A549 treated with DMSO at 1 μM for 4 hours (cell line): ENCODE data around the gene WBP2. TPM values are rescaled to one million over a fixed set of nuclear protein-coding genes. Genes with fewer than 3 reads are reported as not detected.

Experiments used
- total RNA-seq: library from RNA; stranded (reverse); fragments of 200-300 nt; extraction: Qiagen RNA extraction; gene quantifications from 5 replicates; pipeline ENCODE4 v1.2.3, GENCODE V29; 2022; ENCODE audit warnings: low read depth

WBP2 gene
- total RNA-seq: 83.1 to 105 TPM (median 92.2 TPM) in 5 replicates

DNA sequence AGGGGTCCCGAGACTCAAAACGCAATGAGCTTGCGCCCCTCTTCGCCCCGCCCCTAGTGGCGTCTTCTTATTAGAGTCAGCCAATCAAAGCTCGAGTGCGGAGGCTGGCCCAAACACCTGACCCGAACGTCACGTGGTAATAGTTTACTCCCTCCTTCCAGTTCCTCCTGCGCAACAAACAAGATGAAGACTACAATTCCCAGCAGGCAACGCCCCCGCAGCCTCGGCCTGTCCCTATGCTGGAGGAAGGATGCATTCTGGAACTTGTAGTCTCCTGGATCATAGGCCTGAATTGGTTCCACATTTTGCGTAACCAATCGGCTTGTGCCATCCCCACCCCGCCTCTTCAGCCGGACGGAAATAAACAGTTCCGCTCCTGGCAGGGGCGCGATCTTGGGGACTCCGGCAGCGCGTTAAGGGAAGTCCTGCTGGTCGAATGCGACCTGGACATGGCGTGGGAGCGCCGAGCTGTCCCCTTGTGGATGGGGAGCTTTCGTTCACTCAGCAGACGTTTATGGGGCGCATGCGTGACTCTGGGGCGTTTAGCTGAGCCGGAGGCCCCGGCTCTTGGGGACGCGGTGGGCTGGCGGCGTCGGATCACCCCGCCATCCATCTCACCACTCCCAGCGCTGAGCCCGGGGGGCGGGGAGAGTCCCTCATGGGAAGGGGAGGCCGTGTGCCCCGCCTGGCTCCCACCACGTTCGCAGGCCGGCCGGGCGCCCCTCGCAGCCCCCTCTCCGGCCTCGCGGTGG is at the start of gene WBP2:
WBP2 (minus strand) TSS at position 26 of the 752 bp plus-strand sequence. CDS start 38 bp downstream, outside the sequence.

DNA sequence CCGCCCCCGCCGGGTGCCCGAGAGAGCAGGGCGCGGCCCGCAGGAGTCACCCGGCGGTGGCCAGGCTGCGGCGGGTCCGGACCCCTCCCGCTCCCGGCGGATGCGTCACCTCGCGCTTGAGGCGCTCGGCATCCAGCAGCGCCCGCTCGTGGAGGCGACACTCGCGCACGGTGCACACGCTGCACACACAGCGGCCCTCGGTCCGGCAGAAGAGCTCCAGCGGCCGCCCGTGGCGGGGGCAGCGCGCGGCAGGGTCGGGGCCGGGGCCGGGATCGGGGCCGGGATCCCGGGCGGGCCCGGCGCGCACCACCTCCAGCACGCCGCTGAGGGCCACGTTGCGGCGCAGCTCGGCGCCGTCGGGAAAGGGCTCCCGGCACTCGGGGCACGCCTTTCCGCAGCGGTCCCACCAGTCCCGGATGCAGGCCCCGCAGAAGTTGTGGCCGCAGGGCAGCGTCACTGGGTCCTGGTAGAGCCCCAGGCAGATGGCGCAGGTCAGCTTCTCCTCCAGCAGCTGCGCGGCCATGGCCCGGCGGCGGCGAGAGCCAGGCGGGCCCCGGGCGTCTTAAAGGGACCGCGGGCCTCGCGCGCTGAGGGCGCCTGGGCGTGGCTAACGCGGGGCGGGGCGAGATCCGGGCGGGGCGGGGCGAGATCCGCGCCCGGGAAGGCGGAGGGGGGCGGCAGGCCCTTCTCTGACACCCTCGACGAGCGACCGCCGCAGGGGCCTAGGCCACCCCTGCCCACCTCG is 41.5 kb upstream of the WBP2 start, which contains the start of gene TRIM65:
TRIM65 (minus strand) TSS at position 537 of the 745 bp plus-strand sequence; CDS start at position 523, 14 bp downstream.

DNA sequence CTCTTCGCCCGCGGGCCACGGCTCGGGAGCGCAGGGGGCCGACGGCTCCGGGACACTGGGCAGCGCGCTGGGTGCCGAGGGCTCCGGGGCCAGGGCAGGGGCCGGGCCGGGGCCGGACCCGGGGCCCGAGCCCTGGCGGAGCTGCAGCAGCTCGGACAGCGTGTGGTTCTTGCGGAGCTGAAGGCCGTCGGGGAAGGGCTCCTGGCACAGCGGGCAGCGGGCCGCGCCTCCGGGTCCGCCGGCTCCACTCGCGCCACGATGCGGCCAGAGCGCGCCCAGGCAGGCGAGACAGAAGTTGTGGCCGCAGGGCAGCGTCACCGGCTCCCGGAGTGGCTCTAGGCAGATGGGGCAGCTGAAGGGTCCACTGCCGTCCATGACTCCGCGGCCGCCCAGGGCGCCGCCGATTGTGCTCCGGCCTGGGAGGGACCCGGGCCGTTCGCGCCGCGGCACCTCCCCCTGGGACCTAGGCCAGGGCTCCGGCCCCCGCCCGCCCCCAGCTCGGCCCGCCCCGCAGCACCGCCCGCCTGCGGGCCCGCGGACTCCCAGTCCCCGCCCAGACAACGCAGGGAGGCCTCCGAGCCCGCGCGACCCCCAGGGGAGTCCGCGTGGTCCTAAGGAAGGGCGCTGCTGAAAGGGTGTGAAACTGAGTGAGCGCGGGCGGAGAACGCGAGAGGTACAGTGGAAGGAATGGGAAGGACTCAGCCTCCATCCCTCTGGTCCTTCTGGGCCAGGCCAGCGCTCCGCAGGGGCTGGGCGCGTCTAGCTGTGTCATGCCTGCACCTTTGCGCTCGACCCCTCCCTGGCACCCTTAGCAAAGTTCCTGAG is 23.3 kb upstream of the WBP2 start, which contains the start of gene TRIM47:
TRIM47 (minus strand) TSS at position 408 of the 825 bp plus-strand sequence; CDS start at position 375, 33 bp downstream.

DNA sequence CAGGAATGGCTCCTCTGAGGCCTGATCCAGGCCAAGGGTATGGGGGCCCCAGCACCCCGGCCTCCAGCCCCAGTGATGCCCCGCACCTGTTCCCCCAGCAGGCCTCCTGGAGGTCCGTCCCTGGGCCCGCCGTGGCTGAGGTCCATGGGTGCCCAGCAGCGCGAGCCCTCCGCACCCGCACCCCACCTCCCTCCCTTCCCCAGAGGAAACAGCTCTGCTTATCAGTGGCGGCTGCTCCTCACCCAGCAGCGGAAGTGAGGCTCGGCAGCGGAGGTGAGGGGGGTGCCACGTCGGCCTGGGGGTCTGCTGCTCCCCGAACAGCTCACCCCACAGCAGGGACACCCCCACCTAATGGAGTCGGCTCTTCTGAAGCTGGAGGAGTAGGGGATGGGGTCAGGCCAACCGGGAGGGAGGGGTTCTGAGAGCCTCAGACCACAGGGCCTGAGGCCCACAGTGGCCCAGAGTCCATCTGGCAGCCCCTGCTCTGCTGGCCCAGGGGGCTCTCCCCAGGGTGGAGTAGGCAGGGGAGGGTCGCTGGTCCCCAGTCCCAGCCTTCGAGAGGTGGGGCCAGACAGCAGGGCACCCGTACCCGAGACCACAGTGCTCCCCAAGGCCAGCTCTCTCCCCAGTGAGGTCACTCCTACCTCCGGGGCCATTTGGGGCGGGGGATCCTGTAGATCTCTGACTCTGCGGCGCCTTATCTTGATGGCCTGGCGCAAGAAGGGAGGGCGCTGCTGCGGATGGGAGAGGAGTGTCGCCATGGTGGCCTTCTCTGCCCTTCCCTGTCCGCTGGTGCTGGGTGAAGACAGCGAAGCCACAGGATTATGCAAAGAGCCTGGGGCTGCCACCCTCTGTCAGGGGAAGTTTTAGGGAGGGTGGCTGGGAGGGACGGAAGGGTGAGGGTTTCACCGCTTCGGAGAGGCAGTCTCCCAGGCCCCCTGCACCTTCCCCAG is 11.3 kb downstream of the WBP2 start, which contains the start of gene UNC13D:
UNC13D (minus strand) TSS at position 828 of the 953 bp plus-strand sequence; CDS start at position 761, 67 bp downstream.

Other genes with a start within 250 kb of the WBP2 start
- 0.55 to 0.83 TPM (median 0.64 TPM) in 5 replicates for gene SMIM5, start 221.9 kb downstream of the WBP2 start, total RNA-seq
- gene RECQL5, start 188.2 kb downstream of the WBP2 start, total RNA-seq: 18.7 to 27.1 TPM (median 26.1 TPM) in 5 replicates
- 97.6 to 105 TPM (median 103 TPM) in 5 replicates for gene SAP30BP, start 188.0 kb downstream of the WBP2 start, total RNA-seq
- gene ITGB4, start 133.9 kb downstream of the WBP2 start, total RNA-seq: 44.5 to 54.7 TPM (median 48.0 TPM) in 5 replicates
- 51.8 to 72.3 TPM (median 62.1 TPM) in 5 replicates for gene GALK1, start 90.1 kb downstream of the WBP2 start, total RNA-seq
- gene UNK, start 70.5 kb downstream of the WBP2 start, total RNA-seq: 24.8 to 36.3 TPM (median 30.6 TPM) in 5 replicates
- 2.3 to 4.8 TPM (median 4.3 TPM) in 5 replicates for gene UNC13D, start 10.9 kb downstream of the WBP2 start, total RNA-seq
- gene TRIM47, start 23.2 kb upstream of the WBP2 start, total RNA-seq: 138 to 179 TPM (median 144 TPM) in 5 replicates
- gene TRIM65, start 41.6 kb upstream of the WBP2 start, total RNA-seq: 32.2 to 45.2 TPM (median 37.3 TPM) in 5 replicates
- 95.6 to 134 TPM (median 122 TPM) in 5 replicates for gene MRPL38, start 49.5 kb upstream of the WBP2 start, total RNA-seq
- 4.5 to 9.4 TPM (median 8.6 TPM) in 5 replicates for gene FBF1, start 85.7 kb upstream of the WBP2 start, total RNA-seq
- gene ACOX1, start 123.8 kb upstream of the WBP2 start, total RNA-seq: 15.9 to 18.2 TPM (median 17.5 TPM) in 5 replicates
- 22.8 to 24.7 TPM (median 23.4 TPM) in 5 replicates for gene TEN1, start 123.9 kb upstream of the WBP2 start, total RNA-seq
- 3.3 to 6.0 TPM (median 5.5 TPM) in 5 replicates for gene CDK3, start 145.5 kb upstream of the WBP2 start, total RNA-seq
- gene EVPL, start 172.0 kb upstream of the WBP2 start, total RNA-seq: 11.9 to 17.9 TPM (median 14.9 TPM) in 5 replicates
- gene SRP68, start 217.2 kb upstream of the WBP2 start, total RNA-seq: 73.3 to 89.8 TPM (median 87.8 TPM) in 5 replicates
- 0.22 to 1.6 TPM (median 1.3 TPM) in 5 replicates for gene GALR2, start 219.4 kb upstream of the WBP2 start, total RNA-seq
- 0.16 to 0.58 TPM (median 0.28 TPM) in 5 replicates for gene ZACN, start 223.8 kb upstream of the WBP2 start, total RNA-seq
- gene EXOC7, start 248.5 kb upstream of the WBP2 start, total RNA-seq: 60.6 to 75.5 TPM (median 70.4 TPM) in 5 replicates